Astrocyte of the hippocampus (primary cell): ENCODE data around the gene PDCL3.

ENCODE experiments used
- DNase-seq: peaks from one replicate; pipeline ENCODE4 v3.0.0; 2011; ENCODE audit warnings: low read depth, low spot score

Gene PDCL3

GRCh38 chr2:100560216-100560830 is 2.5 kb upstream of the PDCL3 start:
- DNase-seq: no peak

GRCh38 chr2:100561191-100561590 is 1.6 kb upstream of the PDCL3 start:
- DNase-seq: peak; percentile 12

- no peak for DNase-seq
Measured at GRCh38 chr2:100563407-100564247, 834 bp downstream of the PDCL3 start.

- no peak for DNase-seq
Measured at GRCh38 chr2:100568989-100569388, 6.2 kb downstream of the PDCL3 start.

GRCh38 chr2:100571668-100572067 is 8.9 kb downstream of the PDCL3 start:
- no peak for DNase-seq

GRCh38 chr2:100577777-100578176 is 15.0 kb downstream of the PDCL3 start:
- no peak for DNase-seq

GRCh38 chr2:100580367-100581276 is 17.8 kb downstream of the PDCL3 start:
- no peak for DNase-seq

- DNase-seq: no peak
Measured at GRCh38 chr2:100581277-100581612, 18.5 kb downstream of the PDCL3 start.

- DNase-seq: no peak
Measured at GRCh38 chr2:100584816-100585215, 22.0 kb downstream of the PDCL3 start.

GRCh38 chr2:100588071-100588786 is 25.4 kb downstream of the PDCL3 start:
- DNase-seq: peak; percentile 77

- DNase-seq: no peak
Measured at GRCh38 chr2:100589527-100589926, 26.7 kb downstream of the PDCL3 start.

GRCh38 chr2:100592226-100592625 is 29.4 kb downstream of the PDCL3 start:
- no peak for DNase-seq

GRCh38 chr2:100596465-100596864 is 33.7 kb downstream of the PDCL3 start:
- DNase-seq: no peak

GRCh38 chr2:100599566-100599965 is 36.8 kb downstream of the PDCL3 start:
- DNase-seq: no peak

- DNase-seq: no peak
Measured at GRCh38 chr2:100601661-100602060, 38.9 kb downstream of the PDCL3 start.

GRCh38 chr2:100603414-100603813 is 40.6 kb downstream of the PDCL3 start:
- DNase-seq: no peak

GRCh38 chr2:100603948-100604633 is 41.3 kb downstream of the PDCL3 start:
- peak; percentile 79 for DNase-seq

- DNase-seq: no peak
Measured at GRCh38 chr2:100606332-100606725, 43.5 kb downstream of the PDCL3 start.

GRCh38 chr2:100606726-100607343 is 44.0 kb downstream of the PDCL3 start:
- peak; percentile 60 for DNase-seq

- DNase-seq: peak; percentile 80
Measured at GRCh38 chr2:100610381-100610831, 47.6 kb downstream of the PDCL3 start.
